Vagina (tissue), 2 donors: ENCODE data around the gene ABHD6.

Experiments used
- POLR2A ChIP-seq, 2 donors: fragments of 450-650 bp; IDR thresholded peaks; one replicate each; pipeline ENCODE4 v1.6.1; 2017; ENCODE audit warnings: antibody characterized with exemption in 2 of 2, mild to moderate bottlenecking in 2 of 2, moderate library complexity in 2 of 2
- TF ChIP-seq, protein P1 (sequence below), 3 experiments: fragments of 450-650 bp in 2 of 3; fragments of 200-600 bp in 1 of 3; sonication (generic) in 1 of 3; IDR thresholded peaks; one replicate each; pipeline ENCODE4 v1.5.1; 2017 to 2019; ENCODE audit warnings: antibody characterized with exemption in 3 of 3, mild to moderate bottlenecking in 2 of 3, moderate library complexity in 2 of 3

DNA sequence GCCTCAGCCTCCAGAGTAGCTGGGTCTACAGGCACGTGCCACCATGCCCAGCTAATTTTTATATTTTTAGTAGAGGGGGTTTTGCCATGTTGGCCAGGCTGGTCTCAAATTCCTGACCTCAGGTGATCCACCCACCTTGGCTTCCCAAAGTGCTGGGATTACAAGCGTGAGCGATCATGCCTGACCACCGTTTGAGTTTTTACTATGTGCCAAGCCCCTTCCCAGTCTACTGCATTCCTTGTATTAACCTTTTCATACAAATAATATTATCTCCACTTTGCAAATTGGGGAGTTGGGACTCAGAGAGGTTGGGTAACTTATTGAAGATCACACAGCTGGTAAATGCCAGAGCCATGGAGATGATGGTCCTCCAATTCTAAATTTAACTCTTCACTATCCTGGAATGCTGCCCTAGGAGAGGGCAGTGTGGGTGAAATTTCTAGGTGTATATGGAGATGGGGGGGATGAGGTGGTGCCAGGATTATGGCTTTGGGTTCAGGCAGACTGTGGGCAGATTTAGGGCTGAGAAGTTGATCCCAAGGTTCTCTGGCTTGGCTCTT lies 94.1 kb downstream of the ABHD6 start:
- TF ChIP-seq, protein P1, sequence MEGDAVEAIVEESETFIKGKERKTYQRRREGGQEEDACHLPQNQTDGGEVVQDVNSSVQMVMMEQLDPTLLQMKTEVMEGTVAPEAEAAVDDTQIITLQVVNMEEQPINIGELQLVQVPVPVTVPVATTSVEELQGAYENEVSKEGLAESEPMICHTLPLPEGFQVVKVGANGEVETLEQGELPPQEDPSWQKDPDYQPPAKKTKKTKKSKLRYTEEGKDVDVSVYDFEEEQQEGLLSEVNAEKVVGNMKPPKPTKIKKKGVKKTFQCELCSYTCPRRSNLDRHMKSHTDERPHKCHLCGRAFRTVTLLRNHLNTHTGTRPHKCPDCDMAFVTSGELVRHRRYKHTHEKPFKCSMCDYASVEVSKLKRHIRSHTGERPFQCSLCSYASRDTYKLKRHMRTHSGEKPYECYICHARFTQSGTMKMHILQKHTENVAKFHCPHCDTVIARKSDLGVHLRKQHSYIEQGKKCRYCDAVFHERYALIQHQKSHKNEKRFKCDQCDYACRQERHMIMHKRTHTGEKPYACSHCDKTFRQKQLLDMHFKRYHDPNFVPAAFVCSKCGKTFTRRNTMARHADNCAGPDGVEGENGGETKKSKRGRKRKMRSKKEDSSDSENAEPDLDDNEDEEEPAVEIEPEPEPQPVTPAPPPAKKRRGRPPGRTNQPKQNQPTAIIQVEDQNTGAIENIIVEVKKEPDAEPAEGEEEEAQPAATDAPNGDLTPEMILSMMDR (IDR thresholded peaks at IDR 0.05), result no peak
- TF ChIP-seq POLR2A (IDR thresholded peaks at IDR 0.05), result no peak
